ENCODE data around the gene ANAPC2.
A peak's percentile ranks its signal among the peaks of the same experiment; 100 is the strongest.

ANAPC2 gene

DNA sequence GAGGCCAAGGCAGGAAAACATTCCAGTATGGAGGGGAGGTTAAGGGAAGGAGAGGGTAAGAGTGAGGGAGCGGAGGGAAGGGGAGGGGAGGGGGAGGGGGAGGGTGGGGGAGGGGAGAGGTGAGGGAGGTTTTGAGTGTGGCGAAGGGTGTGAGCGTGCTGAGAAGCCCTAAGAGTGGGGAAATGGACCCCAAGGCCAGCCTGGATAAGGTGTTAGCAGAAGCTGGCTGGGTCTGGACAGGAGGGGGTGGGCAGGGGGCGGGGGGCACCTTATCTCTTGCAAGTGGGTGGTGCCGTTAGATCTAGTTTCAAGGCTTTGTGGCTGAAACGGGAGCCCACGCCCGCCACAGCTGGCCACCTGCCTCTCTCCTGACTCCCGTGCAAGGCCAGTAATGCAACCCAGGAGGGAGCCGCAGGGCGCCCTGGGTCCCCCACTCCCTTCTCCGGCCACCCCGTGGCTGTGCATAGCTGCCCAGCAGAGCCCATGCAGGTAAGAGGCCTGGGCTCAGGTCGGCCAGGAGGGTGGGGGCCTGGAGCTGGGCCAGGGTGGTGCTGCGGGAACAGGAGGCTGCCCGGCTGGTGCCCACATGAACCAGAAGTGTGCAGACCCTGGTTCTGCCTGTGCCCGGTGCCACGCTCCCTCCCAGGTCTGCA, 39.6 kb upstream of the ANAPC2 start:
- DNase-seq (ENCODE audit: low spot score), result no peak

DNA sequence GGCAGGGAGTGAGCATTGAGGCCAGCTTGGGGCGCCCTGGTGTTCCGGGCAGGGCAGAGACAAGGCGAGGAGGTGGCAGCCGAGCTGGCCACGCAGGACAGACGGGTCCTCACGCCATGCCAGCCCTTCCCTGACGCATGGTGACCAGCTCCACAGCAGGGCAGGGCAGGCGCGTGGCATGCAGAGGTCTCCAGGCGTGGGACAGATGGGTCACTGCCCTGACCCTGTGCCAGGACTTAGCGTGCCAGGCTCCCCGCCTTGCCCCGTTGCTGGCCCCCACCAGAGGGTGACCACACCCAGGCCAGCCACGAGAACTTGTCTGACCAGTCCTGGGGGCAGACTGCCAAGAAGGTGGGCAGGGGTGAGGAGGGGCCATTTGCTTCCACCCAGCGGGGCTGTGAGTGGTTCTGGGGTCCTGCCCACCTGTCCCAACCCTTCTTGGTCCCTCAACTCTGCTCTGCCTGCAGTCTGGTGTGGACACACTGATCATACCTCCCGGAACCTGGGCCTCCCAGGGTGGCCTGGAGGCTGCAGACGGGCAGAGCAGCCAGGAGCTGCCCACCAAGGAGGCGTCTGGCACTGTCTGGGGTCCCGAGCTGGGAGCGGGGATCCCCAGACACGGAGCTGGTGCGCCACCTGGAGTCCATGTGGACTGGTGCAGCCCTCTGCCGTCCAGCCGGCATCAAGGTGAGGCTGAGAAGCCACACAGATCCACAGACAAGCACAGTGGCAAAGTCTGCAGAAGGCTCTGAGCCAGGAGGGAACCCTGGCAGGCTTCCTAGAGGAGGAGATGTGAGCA, 38.9 kb upstream of the ANAPC2 start, which contains the start of gene RNF224:
RNF224 (plus strand) TSS at position 449 of the 799 bp plus-strand sequence. CDS start 834 bp downstream, outside the sequence.
- peak; percentile 82 for DNase-seq (ENCODE audit: low spot score)

DNA sequence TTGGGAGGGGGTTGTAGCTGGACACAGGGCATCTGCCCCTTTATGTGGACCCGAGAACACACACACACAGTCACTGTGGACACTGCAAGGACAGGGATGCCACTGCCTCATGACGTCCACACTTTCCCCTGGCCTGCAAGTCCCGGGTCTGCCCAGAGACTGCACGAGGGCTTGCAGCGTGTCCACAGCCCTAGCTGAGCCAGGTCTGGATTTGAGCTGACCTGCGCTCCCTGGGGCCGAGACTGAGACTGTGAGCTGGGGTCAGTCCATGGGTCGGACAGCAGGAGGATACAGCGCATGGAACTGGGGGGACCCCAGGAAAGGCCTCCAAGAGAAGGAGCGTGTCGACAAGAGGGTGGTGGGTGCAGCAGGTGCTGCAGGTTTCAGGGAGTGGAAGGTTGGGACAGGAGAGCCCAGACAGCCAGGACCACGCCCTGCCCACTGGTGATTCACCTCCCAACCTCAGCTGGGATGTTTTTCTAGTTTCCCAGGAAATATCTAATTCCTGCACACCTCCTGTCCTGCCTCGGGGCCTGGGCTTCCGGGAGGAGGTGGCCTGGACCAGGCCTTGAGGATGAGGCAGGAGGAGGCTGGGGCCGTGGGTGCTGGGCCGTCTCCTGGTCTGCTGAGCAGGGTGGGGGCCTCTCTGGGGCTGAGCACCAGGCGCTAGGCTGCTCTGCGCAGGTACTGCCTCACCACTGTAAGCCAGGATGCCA, 38.1 kb upstream of the ANAPC2 start:
- no peak for DNase-seq (ENCODE audit: low spot score)

DNA sequence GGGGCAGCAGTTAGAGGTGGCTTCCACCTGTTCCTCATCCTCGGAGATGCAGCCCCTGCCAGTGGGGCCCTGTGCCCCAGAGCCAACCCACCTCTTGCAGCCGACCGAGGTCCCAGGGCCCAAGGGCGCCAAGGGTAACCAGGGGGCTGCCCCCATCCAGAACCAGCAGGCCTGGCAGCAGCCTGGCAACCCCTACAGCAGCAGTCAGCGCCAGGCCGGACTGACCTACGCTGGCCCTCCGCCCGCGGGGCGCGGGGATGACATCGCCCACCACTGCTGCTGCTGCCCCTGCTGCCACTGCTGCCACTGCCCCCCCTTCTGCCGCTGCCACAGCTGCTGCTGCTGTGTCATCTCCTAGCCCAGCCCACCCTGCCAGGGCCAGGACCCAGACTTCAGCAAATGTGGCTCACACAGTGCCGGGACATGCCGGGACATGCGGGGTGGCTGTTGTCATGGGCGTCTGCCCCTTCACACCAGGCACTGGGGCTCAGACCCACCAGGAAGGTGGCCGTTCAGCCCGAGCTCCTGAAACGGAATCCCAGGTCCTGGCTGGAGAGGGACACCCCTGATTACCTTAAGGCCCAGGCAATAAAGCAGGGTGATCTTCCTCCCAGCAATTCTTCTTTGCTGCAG, 37.5 kb upstream of the ANAPC2 start:
- no peak for DNase-seq (ENCODE audit: low spot score)

DNA sequence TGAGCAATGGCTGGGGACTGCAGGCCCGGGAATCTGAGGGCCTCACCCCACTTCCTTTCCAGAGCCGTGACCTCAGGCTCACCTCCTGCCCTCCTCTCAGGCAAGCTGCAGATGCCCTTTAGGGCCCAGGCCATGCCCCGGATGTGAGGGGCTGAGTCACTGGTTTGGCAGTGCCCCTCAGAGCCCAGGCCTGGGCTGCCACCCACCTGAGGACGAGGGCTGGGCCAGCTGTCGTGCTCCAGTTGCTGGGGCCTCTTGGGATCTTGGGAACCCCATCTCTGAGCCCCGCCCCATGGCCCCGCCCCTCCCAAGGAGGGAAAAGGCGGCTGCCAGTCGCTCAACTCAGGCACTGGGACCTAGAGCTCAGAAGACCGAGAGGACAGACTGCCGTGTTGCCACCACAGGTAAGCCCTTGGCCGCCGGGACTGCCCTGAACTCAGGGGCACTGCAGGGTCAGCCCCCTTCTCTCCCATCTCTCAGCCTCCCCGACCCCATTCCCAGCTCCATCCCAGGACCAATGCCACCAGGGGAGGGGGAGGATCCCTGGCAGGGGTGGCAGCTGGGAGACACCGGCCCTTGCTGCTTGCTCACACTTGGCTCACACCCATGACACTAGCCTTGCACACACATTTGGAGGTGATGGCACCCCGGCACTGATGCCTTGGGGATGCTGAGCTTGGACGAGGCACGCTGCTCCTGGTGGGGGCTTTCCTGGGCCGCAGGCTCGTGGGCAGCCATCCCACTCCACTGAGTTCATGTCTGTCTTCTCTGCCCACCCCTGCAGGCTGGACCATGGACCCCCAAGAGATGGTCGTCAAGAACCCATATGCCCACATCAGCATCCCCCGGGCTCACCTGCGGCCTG, 36.7 kb upstream of the ANAPC2 start, which contains the start of gene CYSRT1:
CYSRT1 (plus strand) TSS at position 345 of the 865 bp plus-strand sequence; CDS start at position 793, 448 bp downstream.
- DNase-seq (ENCODE audit: low spot score), result no peak

- DNase-seq (ENCODE audit: low spot score), result peak; percentile 98
Measured at GRCh38 chr9:137223078-137223970, 35.0 kb upstream of the ANAPC2 start.

- no peak for DNase-seq (ENCODE audit: low spot score)
Measured at GRCh38 chr9:137222190-137223077, 34.1 kb upstream of the ANAPC2 start, which contains the start of gene RNF208. Gene RNF208, minus strand, starts transcription at chr9:137222240. Its CDS starts 1,028 bp downstream, at chr9:137221212.

DNA sequence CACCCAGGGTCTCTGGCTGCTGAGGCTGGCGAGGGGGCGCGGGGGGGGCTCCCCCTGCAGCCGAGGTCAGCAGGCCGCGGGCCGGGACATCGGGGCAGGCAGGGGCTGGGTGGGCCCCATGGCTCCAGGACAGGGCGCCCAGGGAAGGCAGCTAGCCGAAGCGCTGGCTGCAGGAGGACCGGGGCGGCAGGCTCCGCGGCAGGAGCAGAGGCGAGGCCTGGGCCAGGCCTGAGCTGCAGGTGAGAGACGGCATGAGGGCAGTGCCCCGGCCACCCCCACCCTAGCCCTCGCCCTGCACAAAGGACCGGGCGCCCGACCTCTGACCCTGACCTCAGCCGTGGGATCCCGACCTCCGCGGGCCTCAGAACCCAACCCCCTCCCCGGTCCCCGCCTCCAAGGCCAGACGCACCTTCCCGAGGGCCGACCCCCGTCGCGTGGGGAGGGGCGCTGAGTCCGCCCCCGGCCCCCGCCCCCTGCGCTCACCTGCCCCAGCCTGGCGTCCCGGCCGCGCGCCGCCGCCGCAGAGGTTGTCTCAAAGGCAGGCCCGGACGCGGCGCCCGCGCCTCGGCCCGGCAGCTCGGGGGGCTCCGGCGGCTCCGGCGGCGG, 33.2 kb upstream of the ANAPC2 start:
- no peak for DNase-seq (ENCODE audit: low spot score)

DNA sequence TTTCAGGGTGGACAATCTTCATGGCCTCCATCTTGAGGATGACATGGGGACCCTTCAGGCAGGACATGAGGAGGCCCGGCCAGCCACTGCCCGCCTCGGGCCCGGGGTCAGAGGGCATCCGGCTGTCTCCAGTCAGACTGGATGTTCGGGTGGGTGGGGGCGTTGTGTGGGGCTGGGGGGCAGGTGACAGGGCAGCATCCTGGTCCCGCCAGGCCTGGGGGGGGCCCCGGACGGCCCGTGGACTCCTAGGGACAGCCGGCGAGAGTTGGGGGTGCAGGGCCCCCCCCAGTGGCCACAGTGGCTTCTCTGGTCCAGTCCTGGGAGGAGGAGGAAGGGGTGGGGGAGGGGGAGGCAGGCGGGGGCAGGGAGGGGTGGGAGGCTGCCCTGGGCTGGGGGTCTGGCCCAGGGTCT, 32.7 kb upstream of the ANAPC2 start:
- DNase-seq (ENCODE audit: low spot score), result no peak

DNA sequence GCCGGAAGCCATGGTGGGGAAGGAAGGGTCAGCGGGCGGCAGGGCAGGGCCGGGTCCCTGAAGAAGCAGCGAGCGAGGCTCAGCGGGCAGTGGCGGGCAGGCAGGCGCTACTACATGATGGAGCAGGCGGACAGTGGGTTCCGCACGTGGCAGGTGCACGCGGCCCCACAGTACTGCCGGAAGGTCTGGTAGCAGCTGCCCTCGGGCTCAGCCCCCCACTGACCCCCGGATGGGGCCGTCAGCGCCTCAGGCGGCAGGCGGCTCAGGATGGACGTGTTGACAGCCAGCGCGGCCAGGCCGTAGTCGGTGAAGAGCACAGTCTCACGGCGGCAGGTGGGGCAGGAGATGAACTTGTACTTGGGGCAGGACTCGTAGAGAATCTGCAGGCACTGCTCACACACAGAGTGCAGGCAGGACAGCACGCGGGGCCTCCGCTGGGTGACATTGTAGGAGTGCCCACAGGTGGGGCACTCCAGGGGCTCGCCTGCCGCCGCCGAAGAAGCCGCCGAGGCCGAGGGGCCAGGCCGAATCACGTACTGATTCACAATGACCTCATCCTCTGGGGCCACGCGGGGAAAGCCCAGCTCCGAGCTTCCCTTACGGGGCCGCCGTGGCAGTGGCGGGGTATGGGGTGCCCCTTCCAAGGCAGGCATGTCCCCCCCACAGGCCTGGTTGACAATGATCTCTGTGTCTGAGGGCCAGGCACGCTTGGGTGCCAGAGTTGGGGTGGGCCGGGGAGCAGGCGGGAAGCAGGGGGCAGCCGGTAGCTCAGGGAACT, 32.1 kb upstream of the ANAPC2 start:
- DNase-seq (ENCODE audit: low spot score), result no peak

- DNase-seq (ENCODE audit: low spot score), result no peak
Measured at GRCh38 chr9:137219757-137220316, 31.5 kb upstream of the ANAPC2 start.

DNA sequence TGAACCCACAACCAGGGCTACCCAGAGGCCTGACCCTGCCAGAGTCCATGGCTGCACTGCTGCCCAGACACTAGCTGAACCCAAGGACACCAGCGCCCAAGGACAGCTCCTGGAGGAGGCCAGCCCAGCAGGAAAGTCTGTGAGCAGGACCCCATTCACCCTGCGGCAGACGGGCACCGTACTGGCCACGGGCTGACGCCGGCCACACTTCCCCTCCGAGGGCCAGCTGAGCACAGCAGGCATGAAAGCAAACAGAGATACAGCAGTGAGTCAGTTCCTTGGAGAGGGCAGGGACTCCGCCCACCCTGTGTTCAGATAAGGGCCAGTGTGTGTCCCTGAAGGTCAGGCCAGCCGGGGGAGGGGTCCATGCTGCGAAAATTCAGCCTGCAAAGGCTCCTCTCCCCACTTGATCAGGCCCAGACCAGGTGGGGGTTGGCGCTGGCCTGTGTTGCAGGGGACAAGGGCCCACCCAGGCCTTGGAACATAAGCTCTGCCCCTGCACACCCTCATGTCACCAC, 30.5 kb upstream of the ANAPC2 start:
- peak; percentile 75 for DNase-seq (ENCODE audit: low spot score)

GRCh38 chr9:137218212-137218753, 29.9 kb upstream of the ANAPC2 start:
- no peak for DNase-seq (ENCODE audit: low spot score)

- DNase-seq (ENCODE audit: low spot score), result no peak
Measured at GRCh38 chr9:137217276-137218211, 29.2 kb upstream of the ANAPC2 start.

DNA sequence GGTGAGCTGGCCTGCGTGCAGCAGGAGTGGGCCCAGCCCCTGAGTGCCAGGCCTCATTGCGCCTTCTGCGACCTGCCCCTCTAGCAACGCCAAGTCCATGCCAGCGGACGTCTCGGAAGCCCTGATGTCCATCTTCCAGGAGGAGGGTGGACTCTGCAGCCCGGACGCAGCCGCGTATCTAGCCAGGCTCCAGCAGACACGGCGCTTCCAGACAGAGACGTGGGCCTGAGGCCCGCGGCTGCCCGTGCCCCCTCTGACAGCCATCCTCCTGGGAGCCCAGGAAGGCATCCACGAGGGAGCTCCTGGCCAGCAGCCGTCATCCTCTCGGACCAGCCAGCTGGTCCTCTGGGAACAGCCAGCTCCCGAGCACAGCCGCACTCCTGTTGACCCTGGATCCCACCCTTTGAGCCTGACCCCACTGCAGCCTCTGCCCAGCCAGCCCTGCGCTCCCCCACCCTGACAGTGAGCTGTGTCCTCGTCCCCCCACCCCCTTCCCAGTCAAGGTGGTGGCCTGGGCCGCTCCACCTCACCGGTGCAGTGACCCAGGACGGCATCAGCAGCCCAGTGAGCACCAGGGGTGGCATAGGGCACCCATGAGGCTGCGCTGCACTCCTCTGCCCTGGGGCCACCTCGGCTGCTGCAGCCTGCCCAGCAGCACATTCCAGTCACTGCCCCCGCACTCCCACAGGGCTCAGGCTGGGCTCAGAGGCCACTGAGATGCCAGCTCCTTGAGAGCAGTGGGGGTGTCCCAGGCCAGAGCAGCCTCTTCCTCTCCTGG, 28.0 kb upstream of the ANAPC2 start:
- DNase-seq (ENCODE audit: low spot score), result no peak

Data from hematopoietic multipotent progenitor cell treated with erythropoietin and hydrocortisone succinate and interleukin-3 and kit ligand, for 15 days (in vitro differentiated cells).